ENCODE measurements around the gene PRKCH.

GRCh38 chr14:61372842-61373555 lies 51.6 kb downstream of the PRKCH start:
- TF ChIP-seq CTCF (IDR thresholded peaks at IDR 0.05) (no peak), EP300 (IDR thresholded peaks at IDR 0.05) (no peak)
